RKO (cell line): ENCODE data around the gene AQP6.
"Not testable (repeated sequence)": the region's sequence is repeated elsewhere in the genome, so short reads cannot be mapped to it uniquely, and the experiment has no call there.

ENCODE experiments used
- DNase-seq: peaks from one replicate; pipeline ENCODE4 v3.0.0-alpha.2; 2016; ENCODE audit warnings: low spot score

AQP6 gene

GRCh38 chr12:49969651-49970429 lies 2.9 kb upstream of the AQP6 start:
- no peak for DNase-seq

- DNase-seq: no peak
Measured at GRCh38 chr12:49970658-49971057, 2.1 kb upstream of the AQP6 start.

DNA sequence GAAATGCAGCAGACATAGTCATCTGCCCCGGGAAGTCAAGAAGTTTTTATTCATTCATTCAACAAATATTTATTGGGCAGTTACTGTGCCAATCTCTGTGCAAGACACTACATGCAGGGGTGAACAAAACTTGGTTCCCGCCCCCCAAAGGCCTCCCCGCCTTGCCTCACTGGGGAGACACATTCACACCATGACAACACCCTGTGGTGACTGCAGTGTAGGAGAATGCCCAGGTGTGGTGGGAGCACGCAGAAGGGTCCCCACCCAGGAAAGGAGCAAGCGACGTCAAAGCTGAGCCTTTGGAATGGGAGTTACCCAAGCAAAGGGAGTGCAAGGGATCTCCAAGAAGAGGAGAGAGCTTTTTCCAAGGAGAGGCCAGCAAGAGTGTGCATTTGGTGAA lies 1.6 kb upstream of the AQP6 start:
- no peak for DNase-seq

DNA sequence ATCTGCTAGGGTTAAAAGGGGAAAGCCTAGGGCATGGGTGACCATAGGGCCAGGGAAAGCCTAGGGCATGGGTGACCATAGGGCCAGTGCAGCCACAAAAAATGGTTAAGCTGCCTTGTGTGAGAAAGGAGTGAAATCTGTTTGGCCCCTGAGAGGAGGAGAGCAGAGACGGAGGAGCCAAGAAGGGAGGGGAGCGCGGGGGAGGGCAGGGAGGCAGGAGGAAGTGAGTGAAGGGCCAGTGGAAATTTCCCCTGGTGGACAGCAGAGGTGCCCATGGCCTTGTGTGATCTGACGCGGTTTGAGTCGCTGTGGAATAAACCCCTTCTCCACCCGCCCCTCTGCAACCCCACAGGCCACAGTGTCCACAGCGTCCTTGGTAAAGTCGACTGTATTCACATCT lies 618 bp upstream of the AQP6 start:
- no peak for DNase-seq

- no peak for DNase-seq
Measured at GRCh38 chr12:49973361-49973830, 649 bp downstream of the AQP6 start.

GRCh38 chr12:49974231-49974675 lies 1.5 kb downstream of the AQP6 start:
- no peak for DNase-seq

DNA sequence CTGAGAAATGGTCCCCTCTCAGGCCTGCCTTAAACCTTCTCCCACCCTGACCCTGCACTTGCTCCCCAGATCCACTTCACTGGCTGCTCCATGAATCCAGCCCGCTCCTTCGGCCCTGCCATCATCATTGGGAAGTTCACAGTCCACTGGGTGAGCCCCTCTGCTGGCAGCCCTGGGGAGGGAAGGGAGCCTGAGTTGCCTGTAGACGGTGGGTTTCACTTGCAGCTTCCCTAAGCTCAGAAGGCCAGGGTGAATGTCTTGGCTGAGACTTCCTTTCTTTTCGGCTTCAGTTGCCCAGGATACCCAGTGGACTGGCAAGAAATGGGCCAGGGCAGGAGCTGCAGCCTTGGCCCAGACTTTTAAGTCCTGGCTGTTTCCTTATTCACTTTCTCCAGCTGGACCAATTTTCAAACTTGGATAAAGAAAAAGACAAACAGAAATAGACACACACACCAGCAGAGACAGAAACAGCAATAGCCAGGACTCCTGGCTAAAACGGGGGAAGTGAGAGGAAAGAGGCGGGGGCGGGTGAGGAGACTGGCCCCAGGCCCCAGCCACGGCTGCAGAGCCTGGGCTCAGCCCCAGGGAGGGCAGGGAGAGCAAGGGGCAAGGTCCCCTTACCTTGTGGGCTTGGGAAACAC lies 2.0 kb downstream of the AQP6 start:
- no peak for DNase-seq

DNA sequence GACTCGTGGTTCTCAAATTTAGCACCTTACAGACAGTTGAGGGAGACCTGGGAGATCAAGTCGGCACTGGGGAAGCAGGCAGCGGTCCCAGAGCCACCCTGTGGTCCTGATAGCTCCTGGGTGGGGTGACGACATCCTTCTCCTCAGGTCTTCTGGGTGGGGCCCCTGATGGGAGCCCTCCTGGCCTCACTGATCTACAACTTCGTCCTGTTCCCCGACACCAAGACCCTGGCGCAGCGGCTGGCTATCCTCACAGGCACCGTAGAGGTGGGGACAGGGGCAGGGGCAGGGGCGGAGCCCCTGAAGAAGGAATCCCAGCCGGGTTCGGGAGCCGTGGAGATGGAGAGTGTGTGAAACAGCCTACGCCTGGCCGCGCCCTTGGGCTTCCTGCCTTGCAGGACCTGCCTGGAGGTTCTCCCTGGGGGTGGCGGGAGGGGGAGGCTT lies 2.6 kb downstream of the AQP6 start:
- no peak for DNase-seq

DNA sequence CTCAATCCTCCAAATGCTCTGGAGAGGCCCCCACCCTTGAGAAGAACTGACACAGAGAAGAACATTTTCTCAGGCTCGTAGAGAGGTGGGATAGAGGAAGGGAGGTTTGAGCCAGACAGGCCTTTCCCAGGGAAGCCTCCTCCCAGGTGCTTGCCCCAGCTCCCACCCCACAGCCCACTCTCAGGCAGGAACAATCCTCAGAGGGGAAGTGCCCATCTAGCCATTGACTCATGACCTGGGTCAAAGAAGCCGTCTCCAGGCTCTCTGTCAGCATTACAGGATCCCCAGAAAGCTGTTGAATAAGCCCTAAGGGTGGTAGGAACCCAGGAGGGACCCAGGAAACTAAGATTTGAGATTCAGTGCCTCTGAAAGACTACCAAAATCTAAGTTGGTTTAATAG lies 3.8 kb downstream of the AQP6 start:
- no peak for DNase-seq

- no peak for DNase-seq
Measured at GRCh38 chr12:49978125-49978524, 5.4 kb downstream of the AQP6 start.

GRCh38 chr12:49979016-49979586 lies 6.4 kb downstream of the AQP6 start:
- DNase-seq: no peak

DNA sequence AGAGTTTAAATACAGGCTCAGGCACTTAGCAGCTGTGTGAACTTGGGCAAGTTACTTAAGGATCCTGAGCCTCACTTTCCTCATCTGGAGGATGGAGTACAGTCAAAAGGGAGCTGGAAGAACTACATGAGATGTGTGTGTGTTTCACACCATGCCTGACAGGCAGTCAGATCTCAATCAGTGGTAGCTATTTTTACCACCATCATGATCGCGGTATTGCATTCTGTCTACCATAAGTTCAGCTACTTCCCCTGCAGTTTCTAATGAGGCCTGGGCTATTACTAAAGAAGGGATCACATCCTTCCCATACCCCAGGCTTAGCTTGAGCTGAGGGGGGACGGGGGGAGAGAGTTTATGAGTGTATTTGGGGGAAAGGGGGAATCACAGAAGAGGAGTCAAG lies 7.0 kb downstream of the AQP6 start:
- no peak for DNase-seq

DNA sequence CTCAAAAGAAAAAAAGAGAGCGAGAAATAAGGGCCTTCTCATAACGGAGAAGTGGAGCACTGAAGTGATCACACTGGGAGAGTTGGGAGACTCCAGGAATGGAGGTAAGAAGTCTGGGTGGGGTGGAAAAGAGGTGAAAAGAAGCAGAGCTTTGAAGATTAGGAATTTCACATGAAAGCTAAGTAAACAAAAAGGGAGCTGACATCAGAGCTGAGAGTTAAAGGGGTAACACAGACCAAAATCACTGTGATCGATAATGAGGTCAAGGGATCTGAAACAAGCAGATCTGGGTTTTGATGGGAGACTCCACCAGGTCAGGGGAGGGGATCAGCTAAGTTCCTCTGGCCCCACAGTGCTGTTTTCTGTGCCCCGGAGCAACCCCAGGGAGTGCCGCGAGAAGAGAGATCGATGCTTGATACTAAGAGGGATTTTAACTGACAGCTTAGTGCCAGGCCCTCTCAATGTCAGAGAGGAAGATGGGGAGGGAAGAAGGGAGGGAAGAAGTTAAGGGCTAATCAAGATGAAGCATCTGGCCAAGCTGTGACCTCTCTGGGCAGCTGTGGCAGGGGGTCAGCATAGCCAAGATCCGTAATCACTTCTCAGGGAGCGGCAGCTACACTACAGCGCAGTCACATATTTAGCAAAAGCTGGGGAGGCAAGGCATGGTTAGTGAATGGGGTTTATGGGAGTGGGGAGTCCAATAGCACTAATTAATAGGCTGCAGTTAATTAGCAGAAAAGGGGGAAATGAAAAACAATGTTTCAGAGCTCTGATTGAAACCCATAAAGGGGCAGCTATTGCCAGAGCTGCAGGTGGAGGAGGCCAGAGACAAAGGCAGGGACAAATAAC lies 8.0 kb downstream of the AQP6 start:
- no peak for DNase-seq

DNA sequence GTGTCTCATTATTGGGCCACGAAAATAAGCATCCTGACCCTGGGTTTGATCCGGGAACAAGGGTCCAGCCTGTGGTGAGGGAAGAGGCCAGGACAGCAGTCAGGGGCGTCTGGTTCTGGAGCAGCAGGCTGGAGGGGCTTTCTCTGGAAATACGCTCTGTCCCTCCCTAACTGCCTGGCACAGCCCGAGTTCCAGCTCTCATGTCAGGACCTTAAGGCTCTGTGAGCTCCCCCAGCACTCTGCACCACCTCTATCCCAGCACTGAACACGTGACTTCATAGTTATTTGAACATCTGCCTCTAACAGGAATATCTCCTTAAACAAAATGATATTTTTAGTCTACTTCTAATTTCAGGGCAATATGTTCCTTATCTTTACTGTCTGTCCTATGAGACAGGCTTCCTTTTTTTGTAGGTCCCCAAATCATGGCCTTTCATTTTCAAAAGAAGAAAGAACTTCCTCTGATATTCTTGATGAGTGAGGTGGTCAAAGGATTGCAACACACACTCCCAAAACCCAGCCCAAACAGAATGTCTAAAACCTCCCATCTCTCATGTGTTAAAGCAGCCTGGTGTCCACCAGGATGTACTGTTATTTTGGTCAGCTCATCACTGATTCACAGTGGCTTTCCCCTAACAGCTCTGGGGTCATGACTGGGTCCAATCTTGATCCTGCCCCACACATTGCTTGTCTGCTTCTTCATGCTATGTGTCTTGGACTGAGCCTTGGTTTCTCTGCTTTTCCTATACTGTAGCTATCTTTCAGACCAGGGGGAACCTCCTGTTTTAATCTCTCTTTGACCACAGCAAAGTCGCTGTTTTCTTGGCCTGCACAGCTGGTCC lies 9.7 kb downstream of the AQP6 start:
- no peak for DNase-seq

GRCh38 chr12:49983892-49984291 lies 11.1 kb downstream of the AQP6 start:
- DNase-seq: peak; percentile 45

- no peak for DNase-seq
Measured at GRCh38 chr12:49984476-49985359, 12.0 kb downstream of the AQP6 start.

DNA sequence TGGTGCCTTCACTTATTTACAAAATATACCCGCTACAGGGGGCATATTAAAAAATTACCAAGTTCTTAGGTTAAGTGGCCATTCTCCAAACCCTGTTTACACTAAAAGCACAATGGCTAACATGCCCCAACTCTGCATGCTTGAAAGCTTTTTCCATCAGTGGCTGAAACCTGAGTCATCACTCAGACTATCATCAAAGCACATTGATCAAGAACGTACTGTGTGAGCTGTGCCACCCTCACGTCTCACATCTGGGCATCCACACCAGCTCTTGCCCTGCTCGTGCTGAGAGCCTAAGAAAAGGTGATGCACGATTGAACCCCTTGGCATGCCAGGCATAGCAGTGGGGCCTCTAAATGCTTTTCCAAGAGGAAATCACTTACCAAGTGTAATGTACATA lies 13.2 kb downstream of the AQP6 start:
- no peak for DNase-seq

GRCh38 chr12:49986476-49986875 lies 13.7 kb downstream of the AQP6 start:
- DNase-seq: not testable (repeated sequence)

GRCh38 chr12:49987625-49988303 lies 15.0 kb downstream of the AQP6 start:
- no peak for DNase-seq

GRCh38 chr12:49989400-49989799 lies 16.7 kb downstream of the AQP6 start:
- not testable (repeated sequence) for DNase-seq
